HG02852 (cell line): ENCODE results near the gene DRG2.

Experiments used
- ATAC-seq: cut with Tn5 transposase; IDR thresholded peaks from one replicate; pipeline ENCODE4 v1.9.1; 2021; ENCODE audit warnings: mild to moderate bottlenecking, moderate library complexity; ENCODE audit not compliant: unreplicated experiment

DRG2 gene, protein sequence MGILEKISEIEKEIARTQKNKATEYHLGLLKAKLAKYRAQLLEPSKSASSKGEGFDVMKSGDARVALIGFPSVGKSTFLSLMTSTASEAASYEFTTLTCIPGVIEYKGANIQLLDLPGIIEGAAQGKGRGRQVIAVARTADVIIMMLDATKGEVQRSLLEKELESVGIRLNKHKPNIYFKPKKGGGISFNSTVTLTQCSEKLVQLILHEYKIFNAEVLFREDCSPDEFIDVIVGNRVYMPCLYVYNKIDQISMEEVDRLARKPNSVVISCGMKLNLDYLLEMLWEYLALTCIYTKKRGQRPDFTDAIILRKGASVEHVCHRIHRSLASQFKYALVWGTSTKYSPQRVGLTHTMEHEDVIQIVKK

DNA sequence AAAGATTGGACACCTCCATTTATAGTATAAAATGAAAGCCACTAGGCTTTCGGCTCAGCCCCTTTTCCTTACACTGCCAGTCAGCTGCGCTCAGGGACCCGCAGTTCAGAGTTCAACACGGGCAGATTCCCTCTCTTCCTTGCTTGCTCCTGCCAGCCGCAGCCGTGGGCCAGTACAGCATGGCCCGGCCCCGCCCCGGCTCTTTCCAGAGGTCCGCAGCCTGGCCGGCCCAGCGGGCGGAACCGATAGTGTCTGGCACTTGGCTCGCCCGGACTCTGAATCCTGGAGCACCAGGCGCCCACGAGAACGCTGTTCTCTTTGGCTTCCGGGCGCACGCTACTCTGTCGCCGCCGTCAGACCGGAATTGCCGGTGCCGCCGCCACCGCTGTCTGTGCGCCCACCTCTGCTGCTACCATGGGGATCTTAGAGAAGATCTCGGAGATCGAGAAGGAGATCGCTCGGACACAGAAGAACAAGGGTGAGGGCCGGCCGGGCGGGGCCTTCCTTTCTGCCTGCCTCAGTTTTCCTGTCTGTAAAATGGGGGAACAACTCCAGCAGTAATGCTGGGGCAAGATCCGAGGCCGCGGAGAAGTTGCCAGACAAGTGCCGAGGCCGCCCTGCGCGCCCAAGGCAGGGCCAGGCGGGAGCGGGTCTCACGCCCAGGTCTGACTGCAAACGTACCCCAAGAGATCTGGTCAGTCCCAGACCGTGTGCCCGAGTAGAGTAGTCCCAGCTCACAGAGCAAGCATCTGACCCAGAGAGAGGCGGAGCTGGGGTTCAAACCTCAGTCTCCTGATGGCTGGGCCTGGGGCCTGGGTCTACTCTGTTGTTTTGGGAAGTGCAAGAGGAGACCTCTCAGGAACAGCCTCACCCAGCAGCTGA is at the start of gene DRG2:
TSS of gene DRG2 (plus strand) at position 339 of the 882 bp plus-strand sequence. CDS start at position 415, 76 bp downstream.
- peak; percentile 76 for ATAC-seq

DNA sequence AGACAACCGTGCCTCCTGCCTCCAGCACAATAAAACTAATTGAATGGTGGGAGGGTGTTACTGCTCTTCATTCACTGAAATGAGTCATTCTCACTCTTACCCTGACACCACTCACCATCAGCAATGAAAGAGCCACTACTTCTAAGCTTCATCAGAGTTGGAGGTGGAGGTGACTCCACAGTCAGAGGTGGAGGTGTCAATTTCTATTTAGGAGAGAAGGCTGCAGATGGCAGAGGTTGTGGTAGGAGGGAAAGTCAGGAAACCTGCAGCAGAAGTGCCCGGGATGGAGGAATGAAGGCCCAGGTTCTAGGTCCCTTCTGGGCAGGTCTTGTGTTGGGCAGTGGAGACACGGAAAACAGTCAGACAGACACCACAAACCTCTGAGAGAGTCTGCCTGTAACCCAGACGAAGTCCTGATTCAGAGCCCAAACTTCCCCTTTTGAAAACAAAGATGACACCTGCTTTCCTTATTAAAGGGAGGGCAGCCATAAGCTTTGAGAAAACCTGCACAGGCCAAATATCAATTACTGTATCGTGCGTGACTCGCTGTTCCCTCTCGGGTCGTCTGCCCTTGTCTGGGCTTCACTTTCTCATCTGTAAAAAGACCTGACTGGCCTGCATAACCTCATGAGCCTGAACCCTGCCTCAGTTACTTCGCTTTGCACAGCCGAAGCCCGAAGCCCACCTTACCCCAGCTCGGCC is 49.4 kb upstream of the DRG2 start:
- no peak for ATAC-seq

DNA sequence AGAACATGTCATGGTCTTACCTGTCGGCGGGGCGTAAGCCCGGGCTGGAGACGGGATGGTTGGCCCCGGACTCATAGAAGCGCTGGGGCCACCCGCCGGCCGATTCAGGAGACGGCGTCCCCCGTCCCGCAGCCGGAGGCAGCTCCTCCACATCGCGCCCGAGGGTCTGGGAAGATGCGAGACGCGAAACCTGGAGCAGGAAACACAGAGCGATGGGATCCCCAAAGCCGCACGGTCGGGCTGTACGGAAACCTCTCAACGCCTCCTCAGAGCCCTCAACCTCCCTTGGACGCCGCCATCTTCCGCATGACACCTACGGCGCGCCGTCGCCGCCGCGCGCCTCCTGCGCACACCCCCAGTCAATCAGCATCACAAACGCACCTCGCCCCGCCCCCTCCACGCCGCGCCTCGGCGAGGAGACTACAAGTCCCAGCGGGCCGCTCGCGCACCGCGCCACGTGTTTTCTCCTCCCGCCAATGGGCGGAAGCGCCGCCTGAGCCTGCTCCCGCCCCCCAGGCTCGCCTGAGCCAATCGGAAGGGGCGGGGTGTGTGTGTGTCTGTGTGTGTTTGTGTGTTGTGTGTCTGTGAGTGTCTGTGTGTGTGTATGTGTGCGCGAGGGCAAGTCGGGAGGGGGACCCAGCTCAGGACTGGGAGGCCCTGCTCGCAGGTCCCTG is 48.8 kb upstream of the DRG2 start, which contains the start of the genes ATPAF2 and GID4:
TSS of gene ATPAF2 (minus strand) at position 308 of the 674 bp plus-strand sequence. CDS start at position 153, 155 bp downstream.
TSS of gene GID4 (plus strand) at position 548 of the 674 bp plus-strand sequence. CDS start at position 605, 57 bp downstream.
- peak; percentile 87 for ATAC-seq

DNA sequence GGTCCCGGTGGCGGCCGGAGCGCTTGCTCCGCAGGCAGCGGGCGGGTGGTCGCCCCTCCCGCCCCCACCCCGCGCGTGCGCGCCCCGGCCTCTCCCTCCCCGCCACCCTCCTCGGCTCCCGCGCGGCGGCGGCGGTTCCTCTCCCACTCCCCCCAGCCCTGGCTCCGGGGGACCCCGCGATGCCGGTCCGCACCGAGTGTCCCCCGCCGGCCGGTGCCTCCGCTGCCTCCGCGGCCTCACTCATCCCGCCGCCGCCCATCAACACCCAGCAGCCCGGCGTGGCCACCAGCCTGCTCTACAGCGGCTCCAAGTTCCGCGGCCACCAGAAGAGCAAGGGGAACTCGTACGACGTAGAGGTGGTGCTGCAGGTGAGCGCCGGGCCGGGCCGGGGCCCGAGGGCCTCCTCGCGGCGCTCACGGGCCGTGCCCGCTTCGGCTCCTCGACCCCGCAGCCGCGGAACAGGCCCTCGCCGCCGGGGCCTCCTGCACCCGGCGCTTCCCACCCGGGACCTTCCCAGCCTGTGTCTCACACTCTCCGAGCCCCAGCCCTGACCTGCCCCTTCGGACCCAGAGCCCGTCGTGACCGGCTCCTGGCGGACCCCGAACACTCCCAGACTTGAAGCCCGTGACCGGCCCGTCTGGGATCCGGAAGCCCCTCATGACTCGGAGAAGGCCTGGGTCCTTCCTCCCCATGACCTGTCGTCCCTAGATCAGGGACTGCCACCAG is 48.0 kb upstream of the DRG2 start:
- ATAC-seq: peak; percentile 26

DNA sequence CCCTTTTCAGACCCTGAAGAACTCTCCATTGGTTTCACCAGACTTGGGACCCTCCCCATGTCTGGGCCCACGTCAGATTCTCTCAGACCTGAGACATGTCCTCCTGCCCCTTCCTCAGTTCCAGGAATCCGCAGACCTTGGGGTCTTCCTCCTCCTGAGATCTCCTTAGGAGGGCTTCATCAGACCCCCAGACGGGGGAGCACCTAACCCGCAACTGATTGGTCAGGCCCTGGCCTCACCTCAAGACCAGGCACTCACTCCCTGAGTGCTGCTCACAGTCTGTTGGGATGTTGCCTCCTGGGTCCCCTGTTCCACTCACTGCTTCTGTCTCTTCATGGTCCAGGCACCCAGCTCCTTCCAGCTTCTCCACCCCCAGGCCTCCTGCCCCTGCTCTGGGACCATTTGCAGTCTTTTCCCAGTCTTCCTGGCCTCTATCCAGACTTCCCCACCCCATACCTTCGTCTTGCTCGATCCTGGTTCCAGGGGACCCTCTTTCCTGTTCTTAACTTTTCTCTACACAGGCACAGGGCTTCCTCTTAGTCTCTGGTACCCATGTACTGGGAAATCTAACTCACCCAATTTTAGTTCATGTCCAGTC is 47.4 kb upstream of the DRG2 start:
- ATAC-seq: no peak

DNA sequence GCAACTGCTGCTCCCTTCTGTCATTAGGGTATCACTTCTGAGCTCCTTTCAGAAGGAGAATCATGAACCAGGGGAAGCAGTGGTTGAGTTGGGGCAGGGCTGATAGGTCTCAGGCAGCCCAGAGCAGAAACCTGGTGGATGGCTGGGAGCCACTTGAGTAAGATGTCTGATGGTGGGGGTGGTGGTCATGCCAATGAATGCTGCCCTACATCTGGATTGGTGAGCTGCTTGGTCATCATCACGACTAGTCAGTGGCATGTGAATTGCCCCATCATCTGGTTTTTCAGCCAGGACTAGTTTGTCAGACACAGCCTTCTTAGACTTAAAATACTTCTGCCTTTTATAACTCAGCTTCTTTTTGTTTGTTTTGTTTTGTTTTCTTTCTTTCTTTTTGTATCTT is 46.0 kb upstream of the DRG2 start:
- ATAC-seq: no peak

DNA sequence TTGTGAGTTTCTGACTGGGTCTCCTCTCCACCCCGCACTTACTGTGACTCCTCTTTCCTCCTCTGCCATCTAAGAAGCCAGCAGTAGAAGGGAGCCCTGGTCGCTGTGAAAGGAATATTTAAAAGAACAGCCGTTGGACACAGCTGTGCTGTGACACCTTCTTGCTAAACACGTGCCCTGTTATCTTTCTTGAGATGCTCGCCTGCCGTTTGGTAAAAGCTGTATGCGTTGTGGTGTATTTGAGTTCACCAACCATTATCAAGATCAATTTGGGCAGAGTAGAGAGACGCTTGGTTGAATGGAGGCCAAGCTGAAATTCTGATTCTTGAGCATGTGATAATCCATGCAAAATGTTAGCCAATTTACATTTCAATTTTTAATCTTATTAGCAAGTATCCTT is 44.8 kb upstream of the DRG2 start:
- ATAC-seq: no peak

DNA sequence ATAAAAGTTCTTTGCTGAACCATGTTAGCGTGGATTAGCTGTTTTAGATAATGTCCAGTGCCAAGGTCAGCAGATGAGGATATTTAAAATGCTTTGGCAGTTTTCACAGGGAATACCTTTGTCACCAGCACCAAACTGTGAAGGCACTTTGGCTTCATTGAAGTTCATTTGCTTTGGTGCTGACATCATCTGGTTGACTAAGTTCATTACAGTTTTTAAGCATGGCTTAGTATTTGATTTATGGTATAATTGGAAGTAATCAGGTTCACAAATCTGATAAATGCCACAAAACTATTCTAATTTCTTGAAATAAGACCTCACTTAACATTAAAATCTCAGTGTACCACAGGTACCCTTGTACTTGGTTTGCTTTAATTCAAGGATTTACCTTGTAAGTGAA is 44.3 kb upstream of the DRG2 start:
- ATAC-seq: no peak

DNA sequence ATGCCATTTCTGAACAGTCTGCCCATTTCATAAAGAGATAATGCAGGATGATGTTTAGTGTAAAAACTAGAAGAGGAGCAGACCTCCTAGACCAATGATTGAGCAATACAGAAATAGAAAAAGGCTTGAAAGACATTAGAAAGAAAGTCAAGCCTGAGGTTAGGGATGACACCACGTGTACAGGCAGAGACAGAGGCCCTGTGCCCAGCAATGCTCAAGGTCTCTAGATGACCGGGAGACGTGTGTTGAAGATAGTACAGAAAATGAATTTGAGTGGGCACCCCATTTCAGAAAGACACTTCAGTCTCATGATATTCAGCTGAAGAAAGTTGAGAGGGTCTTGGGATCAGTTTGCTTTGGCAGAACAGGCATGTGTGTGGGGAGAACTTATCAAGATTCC is 43.1 kb upstream of the DRG2 start:
- no peak for ATAC-seq

DNA sequence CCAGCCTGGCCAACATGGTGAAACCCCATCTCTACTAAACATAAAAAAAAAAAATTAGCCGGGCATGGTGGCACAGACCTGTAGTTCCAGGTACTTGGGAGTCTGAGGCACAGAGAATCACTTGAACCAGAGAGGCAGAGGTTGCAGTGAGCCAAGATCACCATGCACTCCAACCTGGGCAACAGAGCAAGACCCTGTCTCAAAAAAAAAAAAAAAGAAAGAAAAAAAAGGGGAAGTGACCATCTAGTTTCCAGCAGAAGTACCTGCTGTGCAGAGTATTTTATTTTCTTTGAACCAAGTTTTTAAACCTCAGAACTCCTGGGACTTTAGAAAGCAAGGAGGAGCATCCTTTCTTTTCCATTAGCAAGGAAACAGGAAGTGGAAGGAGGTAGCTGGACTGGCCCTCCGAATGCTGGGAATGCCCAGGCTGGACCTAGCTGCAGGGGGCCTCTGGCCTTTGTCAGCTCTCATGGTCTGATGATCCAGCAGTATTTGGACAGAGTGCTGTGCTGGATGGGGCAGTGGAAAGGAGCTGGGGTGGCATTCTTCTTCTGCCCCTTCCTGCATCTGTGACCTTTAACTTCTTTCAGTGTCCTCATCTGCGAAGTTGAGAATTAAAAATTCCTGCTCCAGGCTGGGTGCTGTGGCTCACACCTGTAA is 41.9 kb upstream of the DRG2 start:
- no peak for ATAC-seq

DNA sequence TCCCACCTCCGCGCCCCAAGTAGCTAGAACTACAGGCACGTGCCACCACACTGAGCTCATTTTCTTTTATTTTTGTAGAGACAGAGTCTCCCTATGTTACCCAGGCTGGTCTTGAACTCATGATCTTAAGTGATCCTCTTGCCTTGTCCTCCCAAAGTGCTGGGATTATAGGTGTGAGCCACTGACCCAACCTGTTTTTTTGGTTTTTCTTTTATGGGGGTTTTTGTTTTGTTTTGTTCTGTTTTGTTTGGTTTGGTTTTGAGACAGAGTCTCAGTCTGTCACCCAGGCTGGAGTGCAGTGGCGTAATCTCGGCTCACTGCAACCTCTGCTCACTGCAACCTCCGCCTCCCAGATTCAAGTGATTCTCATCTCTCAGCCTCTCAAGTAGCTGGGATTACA is 32.2 kb upstream of the DRG2 start:
- ATAC-seq: no peak

DNA sequence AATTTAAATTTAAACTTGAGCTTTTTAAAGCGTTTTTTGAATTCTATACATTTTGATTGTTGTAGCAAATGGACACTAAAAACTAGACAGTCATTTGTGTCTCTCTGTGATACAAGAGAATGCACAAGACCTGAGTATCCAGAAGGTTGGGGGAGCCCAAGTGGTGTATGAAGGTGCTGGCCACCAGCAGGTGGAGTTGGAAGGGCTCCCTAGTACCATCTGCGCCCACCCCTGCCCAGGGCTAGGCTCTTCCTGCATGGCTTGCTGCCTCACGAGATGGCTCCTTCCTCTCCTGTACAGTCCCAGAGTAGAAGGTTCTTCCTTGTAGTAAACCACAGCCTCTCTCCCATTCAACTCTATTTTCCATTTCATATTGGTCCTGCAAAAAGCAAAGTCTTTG is 31.5 kb upstream of the DRG2 start:
- ATAC-seq: no peak

DNA sequence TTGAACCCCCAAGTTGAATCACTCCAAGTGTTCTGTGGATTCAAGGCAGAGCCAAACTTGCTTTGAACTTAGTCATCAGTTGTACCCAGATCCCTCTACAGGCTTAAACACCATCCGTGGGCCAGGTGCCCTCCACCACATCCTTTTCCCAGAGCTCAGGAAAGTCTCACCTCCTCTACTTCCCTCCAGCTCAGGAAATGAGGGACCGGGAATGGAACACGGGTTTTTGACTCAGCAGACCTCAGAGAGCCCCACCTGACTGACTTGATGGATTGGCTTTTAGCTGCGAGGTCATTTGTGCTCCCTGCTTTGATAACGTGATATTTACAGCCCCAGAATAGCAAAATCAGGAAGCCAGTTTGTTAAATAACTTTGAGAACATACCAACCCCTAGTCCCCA is 28.5 kb upstream of the DRG2 start:
- ATAC-seq: no peak

DNA sequence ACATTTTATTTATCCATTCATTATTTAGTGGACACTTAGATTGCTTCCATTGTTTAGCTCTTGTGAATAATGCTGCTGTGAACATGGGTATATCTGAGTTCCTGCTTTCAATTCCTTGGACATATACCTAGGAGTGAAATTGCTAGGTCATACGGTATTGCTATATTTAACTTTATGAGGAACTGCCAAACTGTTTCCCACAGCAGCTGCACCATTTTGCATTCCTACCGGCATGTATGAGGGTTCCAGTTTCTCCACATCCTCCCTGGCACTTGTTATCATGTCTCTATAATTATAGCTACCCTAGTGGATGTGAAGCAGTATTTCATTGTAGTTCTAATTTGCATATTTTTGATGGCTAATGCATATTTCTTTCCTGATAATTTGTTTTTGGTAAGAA is 23.7 kb upstream of the DRG2 start:
- no peak for ATAC-seq

DNA sequence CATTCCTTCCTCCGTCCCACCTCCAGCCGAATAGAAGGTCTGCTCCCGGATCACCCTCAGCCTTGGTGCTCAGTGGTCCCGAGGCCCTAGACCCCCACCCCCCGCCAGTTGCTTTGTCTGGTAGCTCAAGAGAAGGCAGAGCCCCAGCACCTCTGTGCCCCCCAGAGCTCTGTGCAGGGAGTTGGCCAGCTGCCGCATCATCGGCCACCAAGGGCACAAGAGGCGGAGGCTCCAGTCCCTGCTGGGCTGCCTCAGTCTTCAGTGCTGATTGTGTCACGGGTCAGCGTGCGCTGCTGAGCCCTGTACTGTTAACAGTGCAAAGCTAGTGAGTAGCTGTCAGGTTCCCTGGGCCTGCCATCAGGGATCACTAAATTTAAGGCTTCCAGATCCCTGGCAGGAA is 22.2 kb upstream of the DRG2 start:
- ATAC-seq: no peak

DNA sequence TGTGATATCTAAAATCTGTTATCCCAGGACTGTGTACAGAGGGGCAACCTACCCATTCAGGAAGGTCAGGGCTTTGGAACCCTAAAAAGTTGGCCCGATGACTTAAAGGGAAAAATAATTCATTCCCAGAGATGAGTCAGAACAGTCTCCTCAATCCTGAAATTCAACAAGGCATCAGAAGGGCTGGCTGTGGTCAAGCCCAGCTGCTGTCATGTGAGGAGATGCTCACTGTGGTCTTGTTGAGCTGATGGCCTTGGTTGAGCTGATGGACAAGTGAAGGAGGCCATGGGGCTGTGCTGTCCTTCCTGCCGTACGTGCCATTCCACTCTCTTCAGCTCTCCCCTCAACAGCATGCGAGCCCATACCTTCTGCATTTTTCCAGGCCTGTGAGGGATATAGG is 20.9 kb upstream of the DRG2 start:
- no peak for ATAC-seq

DNA sequence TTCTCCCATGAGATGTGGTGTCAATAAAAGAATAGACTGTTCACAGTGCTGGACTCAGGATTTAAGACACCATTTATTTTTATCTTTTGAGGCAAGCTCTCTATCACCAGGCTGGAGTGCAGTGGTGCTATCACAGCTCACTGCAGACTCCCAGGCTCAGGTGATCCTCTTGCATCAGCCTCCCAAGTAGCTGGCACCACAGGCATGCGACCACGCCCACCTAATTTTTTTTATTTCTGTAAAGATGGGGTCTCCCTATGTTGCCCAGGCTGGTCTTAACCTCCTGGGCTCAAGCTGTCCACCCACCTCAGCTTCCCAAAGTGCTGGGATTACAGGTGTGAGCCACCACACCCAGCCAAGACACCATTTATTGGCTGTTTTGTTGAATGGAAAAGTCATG is 18.6 kb upstream of the DRG2 start:
- ATAC-seq: no peak

DNA sequence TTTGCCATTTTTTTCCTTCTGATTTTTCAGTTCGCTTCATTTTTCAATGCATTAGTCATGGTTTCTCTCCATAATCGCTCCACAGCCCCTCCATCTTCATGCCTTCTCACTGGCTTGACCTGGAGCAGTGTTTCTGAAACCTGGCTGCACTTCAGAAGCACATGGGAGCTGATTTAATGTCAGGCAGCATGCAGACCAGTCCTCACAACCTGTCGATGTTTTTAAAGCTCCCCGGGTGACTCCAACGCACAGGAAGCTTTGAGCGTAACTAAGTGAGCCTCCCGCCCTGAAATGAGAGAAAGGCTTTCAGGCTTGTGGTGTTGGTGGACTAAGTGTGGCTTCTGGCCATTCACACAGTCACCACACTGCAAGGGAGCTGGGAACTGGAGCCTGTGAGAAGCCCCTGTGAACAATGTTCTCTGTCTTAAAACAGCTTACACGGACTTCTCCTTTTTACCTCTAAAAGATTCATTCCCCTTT is 16.8 kb upstream of the DRG2 start:
- ATAC-seq: no peak

DNA sequence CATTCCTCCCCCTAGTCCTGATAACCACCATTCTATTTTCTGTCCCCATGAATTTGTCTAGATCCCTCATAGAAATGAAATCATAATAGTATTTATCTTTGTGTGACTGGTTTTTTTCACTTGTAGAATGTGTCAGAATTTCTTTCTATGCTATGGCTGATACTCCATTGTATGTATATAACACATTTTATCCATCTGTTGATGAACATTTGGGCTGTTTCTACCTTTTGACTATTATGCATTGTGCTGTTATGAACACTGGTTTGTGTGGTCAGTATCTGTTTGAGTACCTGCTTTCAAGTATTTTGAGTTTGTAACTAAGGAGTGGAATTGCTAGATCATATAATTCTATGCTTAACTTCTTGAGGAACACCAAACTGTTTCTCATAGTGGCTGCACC is 16.0 kb upstream of the DRG2 start:
- no peak for ATAC-seq
